ENCODE measurements around the gene WEE2. TPM values are rescaled to one million over a fixed set of nuclear protein-coding genes. Genes with fewer than 3 reads are reported as not detected.
"Not testable (repeated sequence)": the region's sequence is repeated elsewhere in the genome, so short reads cannot be mapped to it uniquely, and the experiment has no call there.

Gene WEE2
- total RNA-seq, 4 donors from 2014 or later, result 0.07 TPM; not detected in 3

GRCh38 chr7:141685285-141686023 lies 22.7 kb upstream of the WEE2 start:
- Histone ChIP-seq H3K27me3 (no peaks in the 10 kb centered on the region), H3K4me3 (no peak overlapping the region), H3K27ac (no peak overlapping the region), H3K36me3 (no peaks in the 10 kb centered on the region), H3K9me3 (no peaks in the 10 kb centered on the region), H3K4me1 (no peaks in the 10 kb centered on the region)
- TF ChIP-seq CTCF (IDR thresholded peaks at IDR 0.05), result no peak
- TF ChIP-seq POLR2A (IDR thresholded peaks at IDR 0.05), result no peak
- no peak for DNase-seq
- intact Hi-C loops (cut with DNase I; ENCODE audit: low total_unique reads), result no loop called here

GRCh38 chr7:141686074-141686473 lies 22.1 kb upstream of the WEE2 start:
- Histone ChIP-seq H3K4me3 (no peak overlapping the region), H3K27me3 (no peaks in the 10 kb centered on the region), H3K9me3 (no peaks in the 10 kb centered on the region), H3K27ac (no peak overlapping the region), H3K4me1 (no peaks in the 10 kb centered on the region), H3K36me3 (no peaks in the 10 kb centered on the region)
- intact Hi-C loops (cut with DNase I; ENCODE audit: low total_unique reads), result no loop called here
- no peak for DNase-seq
- TF ChIP-seq POLR2A (IDR thresholded peaks at IDR 0.05), result no peak
- no peak for TF ChIP-seq CTCF (IDR thresholded peaks at IDR 0.05)

GRCh38 chr7:141686670-141687069 lies 21.5 kb upstream of the WEE2 start:
- no peaks in the 10 kb centered on the region for H3K4me1 ChIP-seq
- H3K9me3 ChIP-seq, result no peaks in the 10 kb centered on the region
- no peaks in the 10 kb centered on the region for H3K27me3 ChIP-seq
- TF ChIP-seq CTCF (IDR thresholded peaks at IDR 0.05), result no peak
- no peak for TF ChIP-seq POLR2A (IDR thresholded peaks at IDR 0.05)
- no peak for DNase-seq
- no peaks in the 10 kb centered on the region for H3K36me3 ChIP-seq
- no peak overlapping the region for H3K27ac ChIP-seq
- intact Hi-C loops (cut with DNase I; ENCODE audit: low total_unique reads), result no loop called here
- no peak overlapping the region for H3K4me3 ChIP-seq

GRCh38 chr7:141688043-141688442 lies 20.1 kb upstream of the WEE2 start:
- Histone ChIP-seq H3K36me3 (no peaks in the 10 kb centered on the region), H3K4me3 (no peak overlapping the region), H3K27ac (no peak overlapping the region), H3K9me3 (no peaks in the 10 kb centered on the region), H3K27me3 (no peaks in the 10 kb centered on the region), H3K4me1 (no peaks in the 10 kb centered on the region)
- no peak for DNase-seq
- intact Hi-C loops (cut with DNase I; ENCODE audit: low total_unique reads), result no loop called here
- TF ChIP-seq POLR2A (IDR thresholded peaks at IDR 0.05) (no peak), CTCF (IDR thresholded peaks at IDR 0.05) (no peak)

GRCh38 chr7:141689072-141689825 lies 18.9 kb upstream of the WEE2 start:
- H3K27ac ChIP-seq; H3K4me1 ChIP-seq; H3K27me3 ChIP-seq; H3K9me3 ChIP-seq; H3K4me3 ChIP-seq; H3K36me3 ChIP-seq; DNase-seq; intact Hi-C loops (cut with DNase I; ENCODE audit: low total_unique reads): not testable (repeated sequence)

All from uterus (tissue), 4 donors.